Activated gamma-delta T cell (primary cell): ENCODE measurements around the gene PIK3R1.

Source experiments
- DNase-seq: peaks from one replicate; lab custom pipeline; 2025; lab: John Stamatoyannopoulos, UW

Gene PIK3R1

DNA sequence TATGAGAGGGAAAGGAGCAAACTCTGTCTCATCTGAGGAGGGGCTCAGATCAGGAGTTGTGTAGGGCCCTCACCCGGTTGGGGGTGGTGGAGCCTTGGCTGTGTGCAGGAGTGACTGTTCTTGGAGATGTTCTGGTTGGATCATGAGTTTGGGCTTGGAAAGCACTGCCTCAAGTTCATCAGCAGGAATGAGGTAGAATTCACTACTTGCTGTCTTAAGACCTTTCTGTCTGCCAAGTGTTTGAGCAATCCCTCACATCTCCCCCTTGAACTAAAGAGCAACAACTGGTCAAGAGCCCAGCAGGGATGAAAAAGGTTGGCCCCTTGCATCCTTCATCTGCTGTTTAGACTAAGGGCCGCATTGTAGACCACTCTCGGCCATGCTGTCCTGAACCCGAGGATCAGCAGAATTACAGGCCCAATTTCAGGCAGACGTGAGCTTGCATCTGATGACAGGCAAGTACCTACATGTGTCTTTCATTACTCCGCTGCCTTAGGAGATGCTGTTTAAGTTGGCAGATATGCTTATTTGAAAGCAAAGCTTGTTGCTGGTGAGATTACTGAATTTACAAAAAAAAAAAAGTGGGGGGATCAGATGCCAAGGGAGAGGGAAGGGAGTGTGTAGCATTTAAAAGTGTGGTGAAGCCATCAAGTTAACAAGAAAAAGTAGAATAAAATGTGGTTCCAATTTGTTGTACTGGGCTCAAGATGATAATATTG lies 36.4 kb downstream of the PIK3R1 start:
- no peak for DNase-seq

DNA sequence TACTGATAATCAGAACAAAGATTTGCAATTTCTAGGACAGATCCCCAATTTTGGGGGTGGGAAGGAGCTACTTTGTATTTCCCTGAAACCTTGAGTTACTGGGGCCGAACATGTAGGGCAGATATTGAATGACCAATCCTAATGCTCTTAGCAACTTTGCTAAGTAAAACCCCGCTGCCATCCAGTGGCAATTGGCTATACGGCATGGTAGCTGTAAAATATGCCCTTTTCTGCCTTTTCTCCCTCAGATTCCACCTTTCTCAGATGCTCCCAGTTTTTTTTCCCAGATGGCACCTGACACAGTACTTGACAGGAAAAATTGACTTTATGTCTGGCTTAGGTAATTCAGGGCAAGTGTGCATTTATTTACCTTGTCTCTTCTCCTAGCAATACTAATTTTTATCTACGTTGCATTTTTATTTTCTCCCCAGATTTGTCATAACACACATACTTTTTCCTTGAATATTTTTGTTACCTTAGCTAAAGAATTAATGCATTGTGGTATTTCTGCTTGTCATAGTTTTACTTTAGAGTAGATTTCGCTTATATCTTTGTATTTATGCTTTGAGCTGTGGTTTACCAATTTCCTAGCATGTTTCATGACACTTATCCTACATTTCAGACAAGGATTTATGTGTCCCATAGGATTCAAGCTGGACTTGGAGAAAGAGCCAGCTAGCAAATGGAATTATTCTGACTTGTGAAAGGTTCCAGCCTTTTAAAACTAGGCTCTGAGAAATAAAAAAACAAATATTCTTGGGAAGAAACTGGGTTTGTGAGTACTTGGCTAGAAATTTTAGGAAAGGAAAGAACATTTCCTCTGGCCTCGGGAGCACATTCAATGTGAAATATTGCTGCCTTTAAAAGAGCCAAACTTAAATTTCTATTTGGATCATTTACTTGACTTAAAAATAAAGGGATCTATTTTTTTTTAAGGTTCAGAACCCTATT lies 37.4 kb downstream of the PIK3R1 start:
- no peak for DNase-seq

DNA sequence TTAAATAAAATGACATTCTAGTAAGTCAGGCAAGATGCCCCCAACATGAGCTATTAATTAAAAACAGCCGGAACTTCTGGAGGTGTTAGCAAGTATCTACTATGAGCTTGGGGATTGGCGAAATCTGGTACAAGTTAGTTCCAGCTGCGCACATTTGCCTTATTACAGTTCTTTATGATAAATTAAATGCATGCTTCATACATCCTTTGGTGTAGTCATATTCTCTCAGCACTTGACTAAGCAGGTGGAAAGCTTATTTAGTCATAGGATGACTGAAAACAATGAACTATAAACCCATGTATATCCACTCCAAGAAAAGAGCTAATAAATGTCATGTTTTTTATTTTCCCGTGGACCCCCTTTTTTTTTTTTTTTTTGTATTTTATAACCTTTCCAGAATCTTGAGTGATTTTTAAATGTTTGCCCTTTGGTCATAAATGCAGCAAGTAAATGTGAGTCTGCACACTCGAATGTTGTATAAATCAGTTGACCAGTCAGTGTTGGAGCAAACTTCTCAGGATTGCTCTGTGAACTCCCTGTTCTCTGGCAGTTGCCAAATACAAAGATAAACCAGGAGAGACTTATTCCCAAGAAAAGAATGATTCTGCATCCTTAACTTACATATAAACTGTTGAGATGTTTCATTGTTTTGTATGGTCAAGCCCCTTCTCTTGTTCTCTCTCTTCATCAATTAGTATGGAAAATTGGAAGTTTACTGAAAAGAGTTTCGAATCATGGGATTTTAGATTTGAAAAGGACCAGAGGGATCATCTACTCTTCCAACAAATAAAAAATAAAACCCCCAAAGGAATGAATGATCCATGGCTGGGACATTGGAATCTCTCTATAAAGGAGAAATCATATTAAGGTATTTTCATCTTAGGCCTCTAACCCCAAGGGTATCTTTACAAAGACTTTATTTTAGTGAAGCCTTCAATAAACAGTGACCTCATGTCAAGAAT lies 38.3 kb downstream of the PIK3R1 start:
- no peak for DNase-seq

DNA sequence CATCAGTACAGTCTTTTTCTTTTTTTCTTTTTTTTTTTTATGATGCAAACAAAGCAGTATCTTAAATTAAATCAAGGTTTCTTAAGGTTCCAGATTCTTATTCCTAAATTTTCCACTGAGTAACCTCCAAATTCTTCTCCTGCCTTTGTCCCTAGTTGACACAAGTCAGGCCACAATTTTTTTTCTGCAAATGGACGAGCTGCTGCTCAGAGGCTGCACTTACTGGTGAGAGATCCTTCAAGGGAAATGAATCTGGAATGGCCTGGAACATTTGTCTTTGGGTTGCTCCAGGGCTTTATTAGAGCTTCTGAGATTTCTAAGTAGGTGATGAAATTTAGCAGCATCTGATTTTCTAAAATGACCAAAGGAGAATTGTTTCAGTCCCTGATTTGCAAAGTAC lies 39.3 kb downstream of the PIK3R1 start:
- DNase-seq: no peak

DNA sequence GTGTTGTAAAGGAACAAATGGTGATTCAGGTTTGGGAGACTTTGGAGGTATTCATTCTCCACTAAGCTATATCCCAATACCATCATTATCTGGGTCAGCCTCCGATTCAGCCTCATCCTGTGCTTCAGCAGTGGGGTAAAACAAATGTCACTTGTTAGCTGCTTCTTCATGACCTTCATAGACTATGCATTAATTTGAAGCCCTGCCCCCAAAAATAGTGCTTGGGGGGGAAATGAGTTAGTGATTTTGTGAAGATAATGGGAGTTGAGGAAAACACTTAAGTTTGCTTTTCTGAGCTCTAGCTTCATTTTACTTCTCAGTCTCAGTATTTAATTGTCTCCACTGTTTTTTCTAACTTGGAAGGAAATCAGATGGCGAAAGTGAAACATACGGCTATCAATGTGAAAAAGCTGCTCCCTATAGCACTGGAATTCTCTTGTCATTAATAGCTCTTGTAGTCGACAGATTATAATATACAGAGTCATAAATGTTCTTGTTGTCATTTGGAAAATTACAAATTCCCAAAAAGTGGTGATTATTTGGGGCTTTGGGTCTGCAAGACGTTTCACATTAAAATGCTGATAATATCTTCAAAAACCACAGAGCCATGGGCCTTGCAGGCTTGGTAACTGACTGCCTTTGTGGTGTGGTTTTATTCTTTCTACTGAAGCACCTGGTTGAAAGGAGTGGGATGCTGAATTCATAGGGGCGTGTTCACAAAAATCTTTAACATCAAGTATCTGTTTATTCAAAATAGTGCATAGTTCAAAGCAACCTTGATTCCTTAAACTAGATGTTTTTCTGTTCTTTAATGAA lies 40.0 kb downstream of the PIK3R1 start:
- no peak for DNase-seq

DNA sequence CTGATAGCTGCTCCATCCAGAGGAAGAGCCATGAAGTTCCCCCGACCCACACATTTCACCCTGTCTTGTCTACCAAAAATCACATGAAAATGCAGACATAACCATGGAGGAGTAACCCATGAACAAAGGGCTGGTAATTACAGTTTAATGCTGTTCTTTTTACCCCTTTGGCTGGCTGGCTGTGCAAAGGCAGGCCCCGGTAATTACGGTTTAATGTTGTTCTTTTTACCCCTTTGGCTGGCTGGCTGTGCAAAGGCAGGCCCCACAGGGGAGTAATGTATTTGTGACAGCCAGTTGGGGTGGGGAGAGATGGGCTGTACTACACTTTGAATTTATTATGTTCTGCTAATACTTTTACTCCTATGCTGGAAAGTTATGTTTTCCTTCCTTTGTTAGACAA lies 41.7 kb downstream of the PIK3R1 start:
- no peak for DNase-seq

DNA sequence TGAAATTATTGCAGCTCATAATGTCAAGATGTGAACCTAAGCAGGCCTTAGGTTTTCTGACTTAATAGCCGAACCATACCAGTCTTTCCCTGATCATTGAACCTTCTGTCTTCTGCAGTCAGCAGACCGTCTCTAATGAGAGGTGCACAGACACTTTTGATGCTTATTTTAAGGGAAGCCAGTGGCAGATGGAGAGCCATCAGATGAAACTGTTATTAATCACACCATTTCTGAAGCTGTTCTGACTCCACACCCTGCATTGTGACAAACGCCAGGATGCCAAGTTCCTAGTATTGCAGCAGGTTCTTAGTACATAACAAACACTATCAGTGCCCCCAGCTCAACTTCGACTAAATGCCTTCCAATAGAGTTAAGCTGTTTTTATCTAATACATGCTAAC lies 43.0 kb downstream of the PIK3R1 start:
- no peak for DNase-seq

DNA sequence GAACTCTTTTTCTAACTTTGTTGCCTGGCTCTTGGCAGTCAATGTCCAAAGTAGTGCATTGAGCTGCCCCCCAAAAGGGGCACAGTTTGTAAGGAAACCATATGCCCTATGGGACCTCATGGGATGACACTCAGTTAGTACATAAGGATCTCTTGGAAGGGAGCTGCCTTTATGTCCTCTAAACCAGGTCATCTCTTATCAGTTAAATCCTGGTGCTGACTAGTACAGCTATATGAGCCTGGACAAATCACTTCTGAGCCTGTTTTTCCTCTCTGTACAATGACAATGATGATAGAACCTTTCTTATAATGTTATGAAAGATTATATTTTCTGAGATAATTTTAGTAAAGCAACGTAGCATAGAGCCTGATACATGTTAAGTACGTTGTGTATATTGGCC lies 44.1 kb downstream of the PIK3R1 start:
- DNase-seq: no peak

DNA sequence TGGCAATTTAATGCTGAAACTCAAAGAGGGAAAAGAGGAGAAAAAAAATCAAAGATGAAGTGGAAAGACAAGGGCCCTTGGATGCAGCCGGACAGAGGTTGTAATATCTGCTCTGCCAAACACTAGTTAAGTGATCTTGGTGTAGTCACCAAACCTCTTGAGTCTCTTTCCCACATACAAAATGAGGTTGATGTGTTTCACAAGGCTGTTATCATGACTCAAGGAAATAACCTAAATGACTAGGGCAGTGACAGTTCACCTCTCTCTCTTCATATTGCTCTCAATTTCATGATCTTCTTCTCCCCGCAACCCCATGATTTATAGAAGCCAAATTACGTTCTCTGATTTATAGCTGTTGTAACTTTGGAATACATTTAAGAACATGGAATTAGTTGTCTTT lies 44.9 kb downstream of the PIK3R1 start:
- DNase-seq: no peak

DNA sequence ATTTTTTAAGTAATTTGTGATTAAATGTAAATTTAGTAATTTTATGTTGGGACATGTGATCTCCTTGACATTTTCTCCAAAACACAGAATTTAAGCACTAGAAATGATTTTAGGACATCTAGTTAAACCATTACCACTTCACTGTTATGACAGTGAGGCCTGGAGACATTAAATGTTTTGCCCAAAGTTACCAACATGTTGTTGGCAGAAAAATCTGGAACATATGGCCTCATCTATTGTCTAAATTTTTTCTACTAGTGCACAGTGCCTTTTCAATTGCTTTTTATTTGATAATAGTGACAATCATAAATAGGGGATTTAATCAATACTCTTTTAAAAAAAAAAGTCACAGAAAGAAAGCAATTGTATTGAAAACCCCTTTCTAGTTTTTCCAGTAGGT lies 45.6 kb downstream of the PIK3R1 start:
- DNase-seq: no peak

DNA sequence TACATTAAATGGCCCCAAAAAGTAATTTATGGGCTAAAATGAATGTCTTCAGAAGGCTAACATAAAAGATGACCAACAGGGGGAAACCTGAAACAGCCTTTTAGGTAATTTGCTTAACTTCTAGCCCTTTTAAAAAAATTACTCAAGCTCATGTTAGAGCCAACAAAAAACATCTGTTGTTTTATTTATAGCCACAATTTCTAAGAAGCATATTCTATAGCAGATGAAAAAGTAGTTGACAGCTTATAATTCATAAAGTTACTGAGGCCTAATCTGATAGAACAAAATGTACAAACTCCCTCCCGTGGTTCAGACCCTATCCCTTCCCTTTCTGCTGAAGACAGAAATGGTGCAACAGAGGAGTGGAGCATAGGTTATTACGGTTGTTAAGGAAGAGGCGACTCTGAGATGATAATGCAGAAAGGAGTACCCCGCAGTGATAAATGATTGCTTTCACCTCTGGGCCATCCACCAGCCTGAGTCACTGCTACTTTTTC lies 46.1 kb downstream of the PIK3R1 start:
- DNase-seq: no peak

DNA sequence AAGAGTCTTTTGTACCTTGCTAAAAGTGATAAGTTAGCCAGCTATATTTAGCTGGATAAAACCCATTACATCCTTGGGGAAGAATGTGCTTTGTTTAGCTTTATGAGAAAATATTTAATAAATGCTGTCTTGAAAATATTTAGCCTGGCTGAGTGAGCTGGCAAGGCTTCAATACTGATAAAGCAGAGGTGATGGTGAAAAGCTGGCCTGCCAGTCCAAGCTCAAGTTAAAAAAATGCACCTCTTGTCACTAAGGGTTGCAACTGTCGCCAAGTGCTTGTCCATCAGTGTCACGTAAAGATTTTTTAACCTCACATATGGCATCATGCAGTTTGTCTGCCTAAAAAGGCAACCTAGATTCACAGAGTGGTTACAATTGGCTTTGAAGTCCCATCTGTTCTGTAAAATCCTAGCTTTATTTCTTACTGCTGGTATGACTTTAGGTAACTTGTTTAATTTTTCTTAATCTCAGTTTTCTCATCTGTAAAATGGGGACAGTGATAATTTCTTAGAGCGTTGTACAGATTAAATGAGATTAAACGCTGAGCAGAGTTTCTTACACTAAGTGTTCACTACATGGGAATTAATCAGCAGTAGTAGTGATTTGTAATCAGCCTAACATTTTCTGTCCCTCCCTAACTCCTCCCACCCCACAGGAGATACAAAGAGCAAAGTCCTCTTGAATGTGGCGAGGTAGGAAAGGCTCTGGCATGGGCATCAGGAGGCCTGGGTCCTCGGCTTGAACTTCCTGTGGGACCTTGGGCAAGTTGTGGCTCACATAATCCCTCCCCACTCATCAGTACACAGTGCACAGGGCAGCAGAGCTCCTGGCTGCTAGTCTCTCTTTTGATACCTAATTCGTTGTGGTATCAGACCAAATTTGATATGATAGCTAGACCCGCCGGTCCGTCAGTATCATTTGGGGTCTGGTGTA lies 48.7 kb downstream of the PIK3R1 start:
- no peak for DNase-seq

DNA sequence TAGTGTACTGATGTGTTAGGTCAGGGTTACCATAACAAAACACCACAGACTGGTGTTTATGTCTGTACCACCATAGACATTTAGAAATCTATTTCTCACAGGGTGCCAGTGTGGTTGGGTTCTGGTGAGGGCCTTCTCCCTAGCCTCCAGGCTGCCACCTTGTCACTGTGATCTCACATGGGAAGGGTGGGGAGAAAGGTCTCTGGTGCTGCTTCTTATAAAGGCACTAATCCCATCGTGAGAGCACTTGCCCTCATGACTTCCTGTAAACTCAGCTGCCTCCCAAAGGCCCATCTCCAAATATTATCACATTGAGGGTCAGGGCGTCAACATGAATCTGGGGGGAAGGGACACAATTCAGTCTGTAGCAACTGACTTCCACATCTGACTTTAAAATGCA lies 49.8 kb downstream of the PIK3R1 start:
- DNase-seq: no peak

DNA sequence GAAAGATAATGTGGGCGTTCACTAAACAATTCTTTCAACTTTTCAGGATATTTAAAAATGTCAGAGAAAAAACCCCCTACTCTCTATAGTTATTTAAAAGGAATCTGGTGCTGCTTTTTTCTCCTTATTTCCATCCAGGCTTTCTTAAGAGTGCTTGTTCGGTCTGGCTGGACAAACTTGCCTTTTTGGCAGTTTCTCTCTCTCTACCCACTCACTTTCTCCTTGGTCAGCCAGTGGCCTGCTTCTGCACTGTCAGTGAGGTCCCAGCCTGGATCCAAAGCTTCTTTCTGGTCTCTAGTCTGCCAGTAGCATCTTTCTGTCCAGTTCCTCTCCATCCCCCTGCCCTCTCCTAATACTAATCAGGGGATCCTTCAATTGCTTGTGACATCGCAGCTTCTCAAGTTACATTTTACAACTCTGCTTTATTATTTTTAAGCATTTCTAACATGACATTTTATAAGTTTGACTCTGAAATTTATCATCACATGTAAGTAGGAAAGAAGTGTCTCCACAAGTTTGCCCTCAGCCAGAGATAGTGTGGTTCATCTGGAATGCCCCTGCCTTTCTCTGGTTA lies 50.4 kb downstream of the PIK3R1 start:
- DNase-seq: no peak

DNA sequence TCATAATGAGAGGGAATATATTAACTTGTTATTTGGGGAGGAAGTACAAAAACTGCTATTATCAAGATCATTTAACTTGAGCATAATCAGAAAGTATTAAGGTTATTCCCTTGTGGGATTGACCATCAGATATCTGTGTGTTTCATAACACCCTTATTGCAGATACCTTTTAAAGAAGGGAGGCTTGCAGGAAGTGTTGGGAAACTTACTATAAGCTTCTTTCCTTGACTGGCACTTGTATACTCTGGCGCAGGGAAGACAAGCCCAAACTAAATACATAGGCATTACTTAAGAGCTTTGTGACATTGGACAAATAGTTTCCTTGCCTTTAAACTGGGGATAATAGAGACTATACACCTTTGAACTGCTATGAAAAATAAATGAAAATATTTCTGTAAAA lies 50.9 kb downstream of the PIK3R1 start:
- no peak for DNase-seq

DNA sequence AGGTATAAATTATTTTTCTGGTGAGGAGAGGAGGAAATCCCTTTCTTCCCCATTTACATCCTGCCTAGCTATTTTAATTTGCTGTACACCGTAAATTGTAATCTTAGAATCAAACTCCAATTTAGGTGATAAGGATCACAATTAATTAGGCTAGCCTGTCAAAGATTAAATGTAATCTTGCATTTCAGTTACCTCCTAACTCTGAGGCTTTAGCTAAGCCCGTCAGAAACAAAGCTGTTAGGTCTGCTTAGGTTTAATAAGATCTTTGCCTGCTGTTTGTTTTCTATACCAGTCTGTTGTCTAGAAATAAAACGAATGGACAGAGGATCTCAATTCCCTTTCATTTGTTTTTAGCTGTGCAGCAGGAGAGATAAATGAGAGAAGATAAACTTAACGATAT lies 51.5 kb downstream of the PIK3R1 start:
- no peak for DNase-seq

DNA sequence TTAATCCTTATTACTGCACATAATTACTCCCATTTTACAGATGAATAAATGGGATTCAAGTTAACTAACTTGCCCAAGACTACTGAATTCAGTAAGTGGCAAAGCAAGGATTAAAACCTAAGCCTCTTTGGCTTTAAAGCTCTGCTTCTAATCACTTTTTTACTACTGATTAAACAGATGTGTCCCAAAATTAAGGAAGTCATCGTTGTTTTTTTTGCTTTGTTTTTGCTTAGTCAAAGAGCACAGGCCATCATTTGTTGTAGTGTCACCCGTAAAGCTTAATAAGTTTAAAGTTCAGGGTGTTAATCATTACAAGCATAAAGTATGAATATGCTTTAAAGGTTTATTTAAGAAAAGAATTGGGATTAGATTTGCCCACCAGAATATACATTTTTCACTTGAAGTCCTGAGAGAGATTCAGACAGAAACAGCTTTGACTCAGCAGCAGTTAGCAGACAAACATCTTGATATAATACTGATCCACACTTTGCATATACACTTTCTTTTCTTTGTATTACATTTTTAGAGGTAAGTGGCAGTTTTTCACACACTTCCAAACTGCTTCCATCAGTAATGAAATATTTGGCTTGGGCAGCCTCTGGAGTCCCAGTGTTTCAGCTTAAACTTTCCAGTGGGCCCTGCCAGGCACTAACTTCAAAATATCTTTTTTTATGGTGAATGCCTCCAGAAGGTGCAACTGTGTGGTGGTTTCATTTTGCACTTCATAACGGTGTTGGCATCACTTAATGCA lies 52.7 kb downstream of the PIK3R1 start:
- no peak for DNase-seq

DNA sequence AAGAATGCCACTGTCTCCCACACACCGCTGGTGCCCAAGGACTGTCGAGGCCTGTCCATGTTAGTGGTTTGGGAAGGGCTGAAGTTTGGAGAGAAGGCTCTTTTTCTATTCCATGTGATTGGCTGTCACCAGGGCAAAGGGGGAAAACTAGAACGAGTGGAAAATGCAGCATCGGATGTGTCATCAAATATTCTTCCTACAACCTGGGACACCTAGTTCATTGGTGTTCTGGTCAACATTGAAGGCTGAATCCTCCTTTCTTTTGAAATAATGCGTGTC lies 53.2 kb downstream of the PIK3R1 start:
- no peak for DNase-seq

DNA sequence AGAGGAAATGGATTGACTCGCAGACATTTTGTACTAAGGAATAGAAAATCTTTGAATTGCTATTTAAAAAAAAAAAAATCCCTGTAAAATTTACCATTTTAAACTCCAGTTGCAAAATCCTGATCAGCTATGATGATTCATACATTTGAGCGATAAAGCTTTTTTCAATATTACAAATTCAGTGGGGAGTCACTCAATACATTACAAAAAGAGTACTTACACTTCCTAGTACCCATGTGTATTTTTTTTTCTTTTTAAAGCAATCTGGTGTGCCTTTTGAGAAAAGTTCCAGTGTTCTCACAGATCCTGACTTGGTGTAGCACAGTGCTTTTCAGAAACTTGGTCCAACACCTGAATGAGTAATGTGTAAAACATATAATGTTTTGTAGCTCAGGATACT lies 54.3 kb downstream of the PIK3R1 start:
- DNase-seq: no peak
